ENCODE results near the gene PLIN1.

The PLIN1 gene

GRCh38 chr15:89670971-89671560 lies 8.1 kb downstream of the PLIN1 start:
- no peak for DNase-seq

DNA sequence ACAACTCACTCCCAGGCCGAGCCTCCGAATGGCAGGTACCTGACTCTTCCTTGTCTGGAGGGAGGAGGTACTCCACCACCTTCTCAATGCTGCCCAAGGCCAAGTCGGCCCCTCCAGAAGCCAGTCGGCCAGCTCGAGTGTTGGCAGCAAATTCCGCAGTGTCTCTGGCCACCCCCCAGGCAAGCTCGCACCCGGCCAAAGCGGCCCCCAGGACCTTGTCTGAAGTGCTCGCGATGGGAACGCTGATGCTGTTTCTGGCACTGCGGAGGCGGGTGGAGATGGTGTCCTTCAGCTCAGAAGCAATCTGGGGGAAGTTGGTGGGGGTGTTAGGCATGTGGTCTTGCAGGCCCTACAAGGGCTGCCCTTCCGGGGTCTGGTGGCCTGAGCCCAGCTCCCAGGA lies 9.2 kb downstream of the PLIN1 start:
- no peak for DNase-seq

DNA sequence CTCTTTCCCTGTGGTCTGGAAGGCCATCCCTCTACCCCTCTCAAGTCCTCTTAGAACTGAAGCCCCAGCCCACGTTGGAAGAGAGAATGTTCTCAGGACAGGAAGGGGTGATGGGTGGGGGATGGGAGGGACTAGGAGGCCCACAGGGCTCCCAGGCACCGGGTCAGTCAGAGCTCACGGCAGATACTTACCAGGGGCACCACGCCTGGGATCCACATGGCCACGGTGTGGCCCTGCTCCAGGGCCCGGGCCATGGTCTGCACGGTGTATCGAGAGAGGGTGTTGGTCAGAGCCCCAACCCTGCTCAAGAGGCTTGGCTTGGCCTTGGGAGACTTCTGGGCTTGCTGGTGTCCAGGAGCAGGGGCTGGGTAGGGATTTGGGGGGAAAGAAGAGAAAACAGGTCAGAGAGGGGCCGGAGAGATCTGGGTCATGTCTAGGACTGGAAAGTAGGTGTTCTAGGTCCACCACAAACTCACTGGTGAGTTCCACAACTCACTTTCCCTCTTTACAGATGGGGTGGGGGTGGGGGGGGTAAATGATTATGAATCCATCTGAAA lies 9.8 kb downstream of the PLIN1 start:
- no peak for DNase-seq

DNA sequence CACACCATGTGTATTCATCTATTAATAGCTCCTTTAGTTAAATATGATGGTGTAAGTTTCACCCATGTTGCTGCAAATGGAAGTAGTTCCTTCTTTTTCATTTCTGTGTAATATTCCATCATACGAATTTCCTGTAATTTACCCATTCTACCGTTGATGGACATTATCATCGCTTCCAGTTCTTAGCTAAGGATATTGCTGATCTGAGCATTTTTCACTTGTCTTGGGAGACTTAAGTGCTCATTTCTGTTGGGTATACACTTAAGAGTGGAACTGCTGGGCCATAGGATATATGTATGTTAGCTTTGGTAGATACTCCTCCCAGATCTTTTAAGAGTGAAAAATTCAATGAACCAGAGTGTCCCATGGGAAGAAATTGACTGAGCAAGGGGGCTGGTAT lies 11.0 kb downstream of the PLIN1 start:
- no peak for DNase-seq

DNA sequence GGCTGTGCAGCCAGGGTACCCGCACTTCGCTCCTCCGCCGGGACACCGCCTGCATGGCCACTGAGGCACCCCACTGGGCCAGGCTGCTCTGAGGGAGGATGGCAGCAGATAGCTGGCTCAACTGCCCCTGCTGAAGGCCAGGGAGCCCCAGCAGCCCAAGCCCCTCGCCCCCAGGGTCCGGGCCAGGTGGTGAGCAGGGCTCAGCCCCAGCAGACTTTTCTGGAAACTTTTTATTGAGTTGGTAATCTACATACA lies 11.5 kb downstream of the PLIN1 start:
- no peak for DNase-seq

DNA sequence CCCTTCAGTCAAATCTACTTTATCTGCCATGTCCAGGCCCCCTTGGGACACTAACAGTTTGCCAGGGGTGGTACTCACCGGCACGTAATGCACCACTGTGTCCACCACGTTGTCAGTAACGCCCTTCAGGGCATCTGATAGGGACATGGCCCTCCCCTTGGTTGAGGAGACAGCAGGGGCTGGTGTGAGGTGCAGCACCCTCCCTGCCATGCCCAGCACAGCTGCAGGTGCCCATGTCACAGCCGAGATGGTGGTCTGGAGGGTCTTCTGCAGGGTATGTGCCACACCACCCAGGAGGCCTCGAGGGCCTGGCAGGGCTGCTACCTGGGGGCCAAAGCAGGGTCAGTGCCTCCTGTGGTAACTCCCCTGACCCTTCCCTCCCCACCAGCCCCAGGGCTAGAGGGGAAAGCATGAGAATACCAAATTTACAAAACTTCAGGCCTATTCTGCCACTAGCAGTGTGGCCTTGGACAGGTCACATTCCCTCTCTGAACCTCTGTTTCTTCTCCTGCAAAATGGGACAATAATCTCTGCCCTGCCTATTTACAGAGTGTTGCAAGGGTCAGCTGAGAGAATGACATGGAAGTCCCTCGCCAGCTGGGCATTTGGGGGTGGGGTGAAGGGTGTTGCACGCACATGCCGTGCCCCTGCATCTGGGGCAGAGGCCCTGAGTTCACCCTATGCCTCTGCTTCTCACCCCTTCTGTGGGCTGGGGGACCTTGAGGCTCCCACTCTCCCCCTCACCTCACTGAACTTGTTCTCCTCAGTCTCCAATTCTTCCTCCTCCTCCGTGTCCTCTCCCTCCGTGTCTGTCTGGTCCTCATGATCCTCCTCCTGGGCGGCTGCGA lies 12.1 kb downstream of the PLIN1 start:
- DNase-seq, result no peak

- DNase-seq, result no peak
Measured at GRCh38 chr15:89666184-89666857, 12.8 kb downstream of the PLIN1 start.

DNA sequence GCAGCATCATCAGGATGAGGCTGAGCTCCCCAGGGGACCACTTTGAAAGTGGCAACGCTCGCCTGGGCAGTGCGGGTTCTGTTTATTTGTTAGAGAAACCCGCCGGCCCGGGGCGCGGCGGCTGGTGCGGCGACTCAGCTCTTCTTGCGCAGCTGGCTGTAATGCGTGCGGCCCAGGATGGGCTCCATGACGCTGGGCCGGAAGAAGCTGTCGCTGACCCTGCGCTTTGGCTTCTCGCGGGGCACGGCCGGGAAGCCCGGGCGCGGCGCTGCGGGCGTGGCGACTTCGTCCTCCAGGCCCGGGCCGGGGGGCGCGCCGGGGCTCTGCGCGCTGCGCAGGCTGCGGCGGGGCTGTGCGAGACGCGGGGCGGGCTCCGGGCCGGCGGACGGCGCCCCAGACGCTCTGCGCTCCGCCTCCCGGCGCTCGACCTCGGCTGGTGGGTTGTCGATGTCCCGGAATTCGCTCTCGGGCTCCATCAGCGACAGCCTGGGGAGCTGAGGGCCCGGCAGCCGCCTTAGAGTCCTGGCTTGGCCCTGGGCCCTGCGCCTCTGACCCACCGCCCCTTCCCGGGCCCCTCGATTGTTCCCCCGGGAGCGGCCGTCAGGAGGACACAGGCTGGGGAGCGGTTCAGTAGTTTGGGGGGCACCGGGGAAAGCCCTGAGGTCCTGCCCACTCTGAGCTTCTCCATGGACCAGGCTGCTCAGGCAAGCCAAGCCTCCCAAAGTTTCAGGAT lies 13.6 kb downstream of the PLIN1 start:
- peak; percentile 36 for DNase-seq

- DNase-seq, result no peak
Measured at GRCh38 chr15:89664441-89665350, 14.5 kb downstream of the PLIN1 start.

DNA sequence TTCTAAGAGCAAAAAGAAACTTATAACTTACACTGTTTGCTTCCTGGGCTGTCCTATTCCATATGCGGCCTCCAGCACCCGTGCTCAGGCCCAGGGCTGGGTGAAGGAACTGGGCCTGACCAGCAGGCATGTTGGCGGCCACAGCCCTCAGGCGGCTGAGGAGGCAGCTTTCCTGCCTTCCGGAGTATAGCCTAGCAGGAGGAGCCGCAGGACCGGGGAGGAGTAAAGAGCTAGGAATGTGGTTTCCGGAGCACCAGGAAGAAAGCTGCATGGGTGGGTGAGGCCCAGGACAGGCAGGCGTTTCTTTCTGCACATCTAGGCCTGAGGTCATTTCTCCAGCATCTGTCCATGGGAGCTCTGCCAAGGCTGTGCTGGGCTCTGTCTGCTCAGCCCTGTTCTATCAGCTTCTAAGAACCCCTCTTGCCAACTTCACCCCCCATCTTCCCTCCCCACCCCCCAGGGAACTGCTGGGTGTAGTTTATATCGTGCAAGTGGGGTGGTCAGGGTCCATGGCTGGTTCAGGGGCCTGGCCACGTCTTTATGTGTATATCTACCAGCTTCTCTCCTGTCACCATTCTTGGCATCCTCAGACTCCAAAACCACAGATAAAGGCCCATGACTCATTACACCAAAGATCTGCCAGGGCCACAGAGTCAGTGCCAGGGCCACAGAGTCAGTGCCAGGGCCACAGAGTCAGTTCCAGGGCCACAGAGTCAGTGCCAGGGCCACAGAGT lies 16.1 kb downstream of the PLIN1 start:
- no peak for DNase-seq

DNA sequence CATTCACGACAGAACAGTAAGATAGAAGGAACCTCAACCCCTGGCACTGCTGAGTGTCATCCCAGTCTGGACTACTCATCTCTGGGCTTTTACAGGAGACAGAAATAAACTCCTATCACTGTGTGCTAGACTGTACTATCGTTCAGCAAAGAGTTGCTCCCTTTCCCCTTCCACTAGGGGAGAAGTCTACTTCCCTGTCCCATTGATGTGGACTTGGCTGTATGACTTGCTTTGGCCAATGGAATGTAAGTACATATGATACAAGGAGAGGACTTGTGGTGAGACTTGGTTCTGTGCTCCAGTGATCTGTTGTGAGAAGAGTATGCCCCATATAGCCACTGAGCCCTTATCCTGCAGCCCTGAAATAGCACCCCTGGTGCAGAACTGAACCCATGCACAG lies 18.6 kb downstream of the PLIN1 start:
- DNase-seq, result no peak

DNA sequence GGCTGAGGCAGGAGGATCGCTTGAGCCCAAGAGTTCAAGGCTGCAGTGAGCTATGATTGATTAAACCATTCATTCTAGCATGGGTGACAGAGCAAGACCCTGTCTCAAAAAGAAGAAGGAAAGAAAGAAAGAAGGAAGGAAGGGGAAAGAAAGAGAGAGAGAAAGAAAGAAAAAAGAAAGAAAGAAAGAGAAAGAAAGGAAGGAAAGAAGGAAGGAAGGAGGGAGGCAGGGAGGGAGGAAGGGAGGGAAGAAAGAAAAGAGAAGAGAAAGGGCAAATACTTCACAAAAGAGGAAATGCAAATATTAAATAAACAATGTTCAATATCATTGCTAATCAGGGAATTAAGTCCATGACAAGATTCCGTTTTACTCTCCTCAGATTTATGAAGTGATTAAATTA lies 19.9 kb downstream of the PLIN1 start:
- DNase-seq, result no peak

DNA sequence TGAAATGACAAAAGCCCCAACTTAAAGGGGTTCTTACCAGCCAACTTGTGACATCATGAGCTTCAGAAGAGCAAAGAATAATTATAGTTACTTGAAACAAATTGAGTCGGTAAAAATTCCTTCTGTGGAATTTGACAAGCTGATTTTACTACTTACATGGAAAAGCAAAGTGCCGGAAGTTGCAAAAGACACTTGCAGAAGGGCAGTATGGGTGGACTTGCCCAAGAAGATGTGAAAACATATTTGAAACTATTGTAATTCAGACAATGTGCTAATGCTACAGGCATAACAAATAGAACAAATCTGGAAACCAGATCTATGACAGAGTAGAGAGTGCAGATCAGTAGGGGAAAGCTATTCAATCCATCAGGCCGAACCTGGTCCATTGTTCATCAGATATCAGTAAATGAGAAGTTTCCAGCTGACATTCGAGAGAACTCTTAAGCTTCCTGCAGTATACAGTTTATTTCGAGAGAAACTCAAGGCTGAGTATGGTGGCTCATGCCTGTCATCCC lies 21.4 kb downstream of the PLIN1 start:
- no peak for DNase-seq

GRCh38 chr15:89656116-89656815 lies 22.9 kb downstream of the PLIN1 start:
- DNase-seq, result no peak

DNA sequence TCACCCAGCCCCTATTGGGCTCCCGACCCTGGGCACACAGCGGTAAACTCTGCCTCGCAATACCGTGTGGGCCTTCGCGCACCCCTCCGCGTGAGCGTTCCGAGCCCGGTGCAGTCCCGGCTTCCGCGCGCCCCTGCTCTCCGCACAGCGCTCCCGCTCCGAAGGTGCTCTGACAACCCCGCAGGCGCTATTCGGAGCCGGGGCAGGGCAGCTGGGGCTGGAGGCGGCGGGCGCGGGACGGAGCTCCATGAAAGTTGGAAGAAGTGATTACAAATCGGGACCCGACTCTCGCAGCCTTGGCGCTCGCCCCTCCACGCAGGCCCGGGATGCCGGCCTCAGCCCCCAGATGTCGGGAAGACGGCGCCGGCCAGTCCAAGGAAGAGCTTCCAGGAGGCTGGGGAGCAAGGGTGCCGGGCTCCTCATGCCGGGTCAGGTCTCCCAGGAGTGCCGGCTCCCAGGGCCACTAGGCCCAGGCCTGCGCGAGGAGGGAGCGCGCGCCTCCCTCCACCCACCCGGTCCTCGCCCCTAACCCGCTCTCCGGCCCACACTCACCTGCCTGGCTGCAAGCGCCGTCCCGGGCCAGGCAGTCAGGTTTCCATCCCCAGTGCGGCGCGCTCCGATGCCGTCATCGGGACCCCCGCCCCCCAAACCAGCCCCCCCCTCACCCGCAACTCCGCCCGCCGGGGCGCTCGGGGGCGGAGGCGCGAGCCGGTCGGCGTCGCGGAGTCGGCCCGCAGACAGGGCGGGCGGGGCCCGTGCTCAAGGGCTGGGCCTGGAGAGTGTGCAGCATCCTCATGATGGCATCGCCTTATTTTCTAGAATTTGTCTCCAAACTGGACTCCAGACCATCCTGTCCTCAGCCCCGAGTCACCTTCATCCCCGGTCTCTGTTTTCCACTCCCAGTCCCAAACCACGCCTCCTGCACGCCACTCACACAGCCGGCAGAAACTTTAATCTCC lies 24.0 kb downstream of the PLIN1 start, which contains the start of gene KIF7:
Gene KIF7 (minus strand): TSS at position 621 of the 959 bp plus-strand sequence. CDS start 2,537 bp downstream, outside the sequence.
- DNase-seq, result peak; percentile 13

DNA sequence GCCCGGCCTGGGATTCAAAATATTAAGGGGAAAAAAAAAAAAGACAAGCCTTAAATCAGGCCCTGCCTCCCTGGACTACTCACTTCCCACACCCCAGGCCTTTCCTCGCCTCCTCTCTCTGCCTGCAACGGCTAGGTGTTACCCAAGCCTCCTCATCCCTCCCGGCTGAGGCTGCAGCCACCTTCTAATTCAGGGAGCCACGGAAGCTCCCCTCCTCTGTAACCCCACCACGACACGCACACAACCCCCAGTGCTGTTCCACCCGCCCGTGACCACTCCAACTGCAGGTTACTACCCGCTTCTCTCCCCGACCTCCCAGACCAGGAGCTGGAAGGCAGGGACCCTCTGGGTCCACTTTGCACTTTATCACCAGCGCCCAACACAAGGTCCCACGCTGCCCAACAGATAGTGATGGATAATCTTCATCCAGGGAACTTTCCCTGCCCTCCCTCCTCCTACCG lies 24.8 kb downstream of the PLIN1 start:
- DNase-seq, result no peak

- no peak for DNase-seq
Measured at GRCh38 chr15:89653578-89653977, 25.6 kb downstream of the PLIN1 start.

DNA sequence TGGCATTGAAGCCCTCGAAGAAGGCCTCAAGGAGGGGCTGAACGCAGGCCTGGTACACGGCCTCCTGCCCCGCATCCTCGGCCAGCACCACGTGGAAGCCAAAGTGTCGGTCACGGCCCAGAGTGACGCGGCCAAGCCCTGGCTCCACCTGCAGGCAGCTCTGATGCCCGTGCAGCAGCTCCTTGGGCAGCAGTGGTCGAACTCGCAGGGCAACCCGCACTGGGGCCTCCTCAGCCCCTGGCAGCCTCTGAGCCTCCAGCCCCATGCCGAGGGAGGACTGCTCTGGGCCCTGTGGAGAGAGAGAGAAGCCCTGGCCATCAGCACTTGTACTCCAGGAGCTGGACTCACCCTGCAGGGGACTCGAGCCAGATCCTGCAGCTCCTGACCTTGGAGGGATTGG lies 26.5 kb downstream of the PLIN1 start:
- no peak for DNase-seq

DNA sequence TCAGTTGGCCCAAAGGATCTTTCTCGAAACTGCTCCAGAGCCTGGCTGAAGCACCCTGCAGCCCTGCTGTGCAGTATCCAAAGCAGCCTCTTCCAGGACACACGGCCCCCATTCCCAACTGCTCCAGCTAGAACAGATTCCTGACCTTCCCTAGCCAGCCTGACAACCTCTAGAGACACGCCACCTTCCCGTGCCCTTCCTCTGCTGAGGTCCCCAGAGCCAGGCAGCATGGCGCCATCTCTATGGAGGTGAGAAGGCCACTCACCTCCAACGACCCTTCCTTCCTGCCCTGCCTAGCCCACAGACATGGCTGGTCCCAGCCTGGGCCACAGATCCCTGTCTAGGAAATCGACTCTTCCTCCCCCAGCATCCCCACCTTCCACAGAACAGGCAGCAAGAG lies 27.0 kb downstream of the PLIN1 start:
- DNase-seq, result no peak
